NB4 (cell line): Measurements from ENCODE around the gene KLRF2.

Experiments
- CTCF ChIP-seq: IDR thresholded peaks from one replicate; pipeline ENCODE4 v1.5.1; 2012; ENCODE audit warnings: low read depth, low read length
- POLR2A ChIP-seq: IDR thresholded peaks from 2 replicates; pipeline ENCODE4 v1.6.1; 2011; ENCODE audit warnings: mild to moderate bottlenecking; ENCODE audit not compliant: insufficient read length; ENCODE audit errors: extremely low read depth

DNA sequence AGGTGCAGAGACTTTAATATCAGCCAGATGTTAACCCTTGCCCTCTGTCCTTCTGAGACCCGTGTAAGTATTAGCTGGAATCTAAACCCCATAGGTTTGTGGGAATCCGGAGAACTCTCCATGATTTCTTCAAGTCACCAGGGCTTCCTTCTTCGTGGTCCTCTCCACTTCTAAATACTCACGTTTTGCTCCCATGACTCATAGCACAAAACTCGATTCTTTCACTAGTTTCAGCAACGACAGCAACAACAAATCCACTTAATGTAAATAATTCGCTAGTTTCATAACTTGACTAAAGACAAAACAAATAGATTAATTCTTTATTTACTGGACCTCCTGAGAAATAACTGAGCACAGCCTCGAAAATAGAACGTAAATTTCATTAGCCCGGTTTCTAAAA, 55.3 kb downstream of the KLRF2 start:
- TF ChIP-seq CTCF, result no peak
- TF ChIP-seq POLR2A, result no peak
